SK-N-SH treated with all-trans-retinoic acid at 6 μM for 48 hours (cell line): ENCODE data around the gene PNMA5.

Source experiments
- ARNTL ChIP-seq: fragments of 450-650 bp; formaldehyde crosslinking; IDR thresholded peaks from 2 replicates; pipeline ENCODE4 v1.5.0; 2020; ENCODE audit warnings: low read depth, mild to moderate bottlenecking, moderate library complexity, borderline replicate concordance
- BACH2 ChIP-seq: fragments of 250-450 bp; sonication (Bioruptor Pico); IDR thresholded peaks from 2 replicates; pipeline ENCODE4 v1.9.0; 2021; ENCODE audit warnings: mild to moderate bottlenecking, borderline replicate concordance
- ESRRG ChIP-seq: fragments of 250-450 bp; sonication (Bioruptor Pico); IDR thresholded peaks from 2 replicates; pipeline ENCODE4 v1.6.1; 2021; ENCODE audit warnings: mild to moderate bottlenecking
- TOX ChIP-seq: fragments of 250-450 bp; sonication (Bioruptor Pico); IDR thresholded peaks from 2 replicates; pipeline ENCODE4 v1.8.0; 2021; ENCODE audit warnings: mild to moderate bottlenecking, moderate library complexity, borderline replicate concordance
- ZNF8 ChIP-seq: fragments of 450-650 bp; formaldehyde crosslinking; IDR thresholded peaks from 2 replicates; pipeline ENCODE4 v1.5.0; 2020; ENCODE audit warnings: mild to moderate bottlenecking, moderate library complexity
- TF ChIP-seq, protein P1 (sequence below): fragments of 250-450 bp; sonication (Bioruptor Pico); IDR thresholded peaks from 2 replicates; pipeline ENCODE4 v1.8.0; 2020; ENCODE audit warnings: mild to moderate bottlenecking, moderate library complexity, borderline replicate concordance
- TF ChIP-seq, protein P2 (sequence below): fragments of 250-450 bp; sonication (Bioruptor Pico); IDR thresholded peaks from 2 replicates; pipeline ENCODE4 v1.5.0; 2020; ENCODE audit warnings: mild to moderate bottlenecking, moderate library complexity

DNA sequence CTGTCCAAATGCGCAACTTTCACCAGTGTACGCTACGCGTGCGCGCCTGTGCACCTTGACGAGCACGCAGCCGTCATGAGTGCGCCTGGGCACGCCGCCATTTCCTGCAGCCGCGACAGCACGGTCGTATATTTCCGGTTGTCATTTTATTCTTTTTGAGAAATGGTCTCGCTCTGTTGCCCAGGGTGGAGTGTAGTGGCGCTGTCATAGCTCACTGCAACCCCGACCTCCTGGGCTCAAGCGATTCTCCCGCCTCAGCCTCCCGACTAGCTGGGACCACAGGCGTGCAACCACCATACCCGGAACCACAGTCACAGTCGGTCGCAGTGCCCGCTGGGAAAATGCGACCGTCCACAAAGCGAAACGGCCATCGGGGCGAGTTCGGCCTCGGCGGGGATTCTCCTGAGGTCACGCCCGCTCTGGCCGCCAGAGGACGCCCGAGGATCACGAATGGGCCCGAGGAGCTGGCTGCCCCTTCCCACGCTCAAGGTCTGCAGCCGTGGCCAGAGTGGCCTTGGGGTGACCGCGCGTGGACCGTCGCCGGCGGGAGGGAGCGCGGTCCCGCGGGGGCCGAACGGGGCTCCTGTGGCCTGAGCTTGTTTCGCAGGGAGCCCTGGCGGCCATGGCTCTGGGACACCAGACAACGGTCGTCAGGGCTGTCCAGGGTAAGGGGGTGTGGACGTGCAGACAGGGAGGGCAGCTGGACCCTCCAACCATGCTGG is 38.6 kb upstream of the PNMA5 start:
- TF ChIP-seq, protein P1, sequence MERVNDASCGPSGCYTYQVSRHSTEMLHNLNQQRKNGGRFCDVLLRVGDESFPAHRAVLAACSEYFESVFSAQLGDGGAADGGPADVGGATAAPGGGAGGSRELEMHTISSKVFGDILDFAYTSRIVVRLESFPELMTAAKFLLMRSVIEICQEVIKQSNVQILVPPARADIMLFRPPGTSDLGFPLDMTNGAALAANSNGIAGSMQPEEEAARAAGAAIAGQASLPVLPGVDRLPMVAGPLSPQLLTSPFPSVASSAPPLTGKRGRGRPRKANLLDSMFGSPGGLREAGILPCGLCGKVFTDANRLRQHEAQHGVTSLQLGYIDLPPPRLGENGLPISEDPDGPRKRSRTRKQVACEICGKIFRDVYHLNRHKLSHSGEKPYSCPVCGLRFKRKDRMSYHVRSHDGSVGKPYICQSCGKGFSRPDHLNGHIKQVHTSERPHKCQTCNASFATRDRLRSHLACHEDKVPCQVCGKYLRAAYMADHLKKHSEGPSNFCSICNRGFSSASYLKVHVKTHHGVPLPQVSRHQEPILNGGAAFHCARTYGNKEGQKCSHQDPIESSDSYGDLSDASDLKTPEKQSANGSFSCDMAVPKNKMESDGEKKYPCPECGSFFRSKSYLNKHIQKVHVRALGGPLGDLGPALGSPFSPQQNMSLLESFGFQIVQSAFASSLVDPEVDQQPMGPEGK (CRISPR knock-in tag) = no peak
- TF ChIP-seq, protein P2, sequence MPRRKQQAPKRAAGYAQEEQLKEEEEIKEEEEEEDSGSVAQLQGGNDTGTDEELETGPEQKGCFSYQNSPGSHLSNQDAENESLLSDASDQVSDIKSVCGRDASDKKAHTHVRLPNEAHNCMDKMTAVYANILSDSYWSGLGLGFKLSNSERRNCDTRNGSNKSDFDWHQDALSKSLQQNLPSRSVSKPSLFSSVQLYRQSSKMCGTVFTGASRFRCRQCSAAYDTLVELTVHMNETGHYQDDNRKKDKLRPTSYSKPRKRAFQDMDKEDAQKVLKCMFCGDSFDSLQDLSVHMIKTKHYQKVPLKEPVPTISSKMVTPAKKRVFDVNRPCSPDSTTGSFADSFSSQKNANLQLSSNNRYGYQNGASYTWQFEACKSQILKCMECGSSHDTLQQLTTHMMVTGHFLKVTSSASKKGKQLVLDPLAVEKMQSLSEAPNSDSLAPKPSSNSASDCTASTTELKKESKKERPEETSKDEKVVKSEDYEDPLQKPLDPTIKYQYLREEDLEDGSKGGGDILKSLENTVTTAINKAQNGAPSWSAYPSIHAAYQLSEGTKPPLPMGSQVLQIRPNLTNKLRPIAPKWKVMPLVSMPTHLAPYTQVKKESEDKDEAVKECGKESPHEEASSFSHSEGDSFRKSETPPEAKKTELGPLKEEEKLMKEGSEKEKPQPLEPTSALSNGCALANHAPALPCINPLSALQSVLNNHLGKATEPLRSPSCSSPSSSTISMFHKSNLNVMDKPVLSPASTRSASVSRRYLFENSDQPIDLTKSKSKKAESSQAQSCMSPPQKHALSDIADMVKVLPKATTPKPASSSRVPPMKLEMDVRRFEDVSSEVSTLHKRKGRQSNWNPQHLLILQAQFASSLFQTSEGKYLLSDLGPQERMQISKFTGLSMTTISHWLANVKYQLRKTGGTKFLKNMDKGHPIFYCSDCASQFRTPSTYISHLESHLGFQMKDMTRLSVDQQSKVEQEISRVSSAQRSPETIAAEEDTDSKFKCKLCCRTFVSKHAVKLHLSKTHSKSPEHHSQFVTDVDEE (CRISPR knock-in tag) = no peak
- TF ChIP-seq TOX (no peak), ARNTL (no peak), BACH2 (CRISPR knock-in tag) (no peak), ZNF8 (CRISPR knock-in tag) (no peak), ESRRG (CRISPR knock-in tag) (no peak)
